H1 (cell line): ENCODE measurements around the gene CALHM5. TPM values are rescaled to one million over a fixed set of nuclear protein-coding genes. Genes with fewer than 3 reads are reported as not detected.

Experiments
- CTCF ChIA-PET: fragments of 300-600 bp; sonication (Branson Sonifier 250); formaldehyde crosslinking; loops from one replicate; lab custom pipeline; 2021; ENCODE audit not compliant: partially characterized antibody; lab: Charles Lee
- POLR2A ChIA-PET: fragments of 300-600 bp; sonication (Branson Sonifier 250); formaldehyde crosslinking; loops from one replicate; lab custom pipeline; 2021; ENCODE audit warnings: inconsistent platforms; ENCODE audit not compliant: partially characterized antibody; lab: Charles Lee
- DNase-seq, 2 experiments: peaks; one replicate each; pipeline versions ENCODE4 v3.0.0 to v3.0.0-alpha.2; 2010 to 2022; ENCODE audit warnings: low spot score in 2 of 2, low read depth in 1 of 2, mixed read lengths in 1 of 2
- FAIRE-seq: peaks from 2 replicates; lab custom pipeline; 2011; peaks lifted over from hg19 to GRCh38; lab: Jason Lieb, UNC
- H2AFZ ChIP-seq: 2 replicates; pipeline ENCODE4 v1.8.1; 2012; ENCODE audit warnings: low read length, inconsistent platforms
- H2AK5ac ChIP-seq: 2 replicates; pipeline ENCODE4 v1.6.1; 2013; ENCODE audit warnings: low read depth, low read length
- H2BK120ac ChIP-seq: replicated peaks from 2 replicates; pipeline ENCODE3; 2013; ENCODE audit warnings: low read depth, low read length, inconsistent platforms
- H2BK12ac ChIP-seq: 2 replicates; pipeline ENCODE4 v1.6.1; 2013; ENCODE audit warnings: low read depth, low read length
- H2BK15ac ChIP-seq: 2 replicates; pipeline ENCODE4 v1.6.1; 2013; ENCODE audit warnings: low read length
- H2BK20ac ChIP-seq: 2 replicates; pipeline ENCODE4 v1.6.1; 2013; ENCODE audit warnings: low read length
- H2BK5ac ChIP-seq: 2 replicates; pipeline ENCODE4 v1.6.1; 2013; ENCODE audit warnings: low read depth, low read length
- H3K14ac ChIP-seq: 2 replicates; pipeline ENCODE4 v1.6.1; 2013; ENCODE audit warnings: inconsistent platforms; ENCODE audit not compliant: insufficient read length
- H3K18ac ChIP-seq: 2 replicates; pipeline ENCODE4 v1.6.1; 2013; ENCODE audit warnings: low read length; ENCODE audit errors: extremely low read depth
- H3K23ac ChIP-seq: 2 replicates; pipeline ENCODE4 v1.6.1; 2013; ENCODE audit warnings: inconsistent platforms; ENCODE audit not compliant: insufficient read length
- H3K23me2 ChIP-seq: 2 replicates; pipeline ENCODE4 v1.6.1; 2013; ENCODE audit warnings: low read depth, low read length
- H3K27ac ChIP-seq: 2 replicates; pipeline ENCODE4 v1.6.1; 2011; ENCODE audit warnings: low read depth, low read length, inconsistent platforms
- H3K27me3 ChIP-seq, 4 experiments: replicated peaks in 1 of 4; 1 replicate in 1 of 4; 2 replicates in 3 of 4; pipeline versions ENCODE4 v1.6.1 to v1.8.1; 2011 to 2013; ENCODE audit warnings: low read length in 3 of 4, mild to moderate bottlenecking in 3 of 4, inconsistent platforms in 2 of 4, mixed read lengths in 2 of 4, moderate library complexity in 1 of 4; ENCODE audit not compliant: control insufficient read depth in 3 of 4, insufficient read depth in 3 of 4; ENCODE audit errors: extremely low read depth in 1 of 4
- H3K36me3 ChIP-seq, 4 experiments: 2 replicates each; pipeline versions ENCODE4 v1.6.1 to v1.8.1; 2011 to 2013; ENCODE audit warnings: mild to moderate bottlenecking in 4 of 4, low read length in 3 of 4, moderate library complexity in 2 of 4, control low read depth in 1 of 4, inconsistent platforms in 1 of 4; ENCODE audit not compliant: insufficient read depth in 4 of 4, control insufficient read depth in 2 of 4
- H3K4ac ChIP-seq: replicated peaks from 2 replicates; pipeline ENCODE3; 2013; ENCODE audit warnings: low read length, low read depth, mixed read lengths, inconsistent platforms; ENCODE audit not compliant: insufficient read length
- H3K4me1 ChIP-seq, 4 experiments: replicated peaks in 1 of 4; 1 replicate in 1 of 4; 2 replicates in 3 of 4; pipeline versions ENCODE4 v1.6.1 to v1.8.1; 2011 to 2013; ENCODE audit warnings: low read length in 3 of 4, inconsistent platforms in 2 of 4, mixed read lengths in 1 of 4; ENCODE audit not compliant: insufficient read depth in 4 of 4, control insufficient read depth in 3 of 4
- H3K4me2 ChIP-seq, 2 experiments: 2 replicates each; pipeline versions ENCODE4 v1.6.1 to v1.8.1; 2011 to 2013; ENCODE audit warnings: low read depth in 2 of 2, low read length in 2 of 2, control low read depth in 1 of 2, inconsistent platforms in 1 of 2, mild to moderate bottlenecking in 1 of 2; ENCODE audit not compliant: insufficient read depth in 1 of 2
- H3K4me3 ChIP-seq, 4 experiments: fragments of 200-600, 300-600 bp in 1 of 4; sonication (generic), shearing (Covaris generic), sonication (Bioruptor Twin) in 1 of 4; 2 replicates each; pipeline versions ENCODE4 v1.5.1 to v1.8.1; 2011 to 2016; ENCODE audit warnings: low read length in 4 of 4, low read depth in 3 of 4, control low read depth in 2 of 4, inconsistent platforms in 2 of 4, mild to moderate bottlenecking in 2 of 4, mixed read lengths in 1 of 4, moderate library complexity in 1 of 4; ENCODE audit not compliant: insufficient read depth in 2 of 4; ENCODE audit errors: extremely low read depth in 1 of 4
- H3K56ac ChIP-seq: replicated peaks from 2 replicates; pipeline ENCODE3; 2013; ENCODE audit warnings: low read depth, mild to moderate bottlenecking, mixed read lengths, low read length, inconsistent platforms; ENCODE audit not compliant: insufficient read length
- H3K79me1 ChIP-seq: 2 replicates; pipeline ENCODE4 v1.6.1; 2013; ENCODE audit warnings: low read depth, low read length, control low read depth
- H3K79me2 ChIP-seq, 2 experiments: 2 replicates each; pipeline versions ENCODE4 v1.6.1 to v1.8.1; 2012 to 2013; ENCODE audit warnings: low read length in 2 of 2, mild to moderate bottlenecking in 2 of 2, inconsistent platforms in 1 of 2; ENCODE audit not compliant: insufficient read depth in 2 of 2, control insufficient read depth in 1 of 2
- H3K9ac ChIP-seq, 4 experiments: replicated peaks in 1 of 4; 1 replicate in 1 of 4; 2 replicates in 3 of 4; pipeline versions ENCODE4 v1.6.1 to v1.8.1; 2011 to 2013; ENCODE audit warnings: low read depth in 3 of 4, low read length in 3 of 4, control low read depth in 2 of 4, mild to moderate bottlenecking in 2 of 4, moderate library complexity in 2 of 4, inconsistent platforms in 1 of 4; ENCODE audit errors: extremely low read depth in 1 of 4
- H3K9me3 ChIP-seq, 2 experiments: 2 replicates each; pipeline versions ENCODE4 v1.6.1 to v1.8.1; 2012 to 2013; ENCODE audit warnings: mild to moderate bottlenecking in 2 of 2, moderate library complexity in 2 of 2, control low read depth in 1 of 2, inconsistent platforms in 1 of 2, low read depth in 1 of 2, low read length in 1 of 2, mixed read lengths in 1 of 2; ENCODE audit not compliant: insufficient read depth in 2 of 2
- H4K20me1 ChIP-seq, 2 experiments: replicated peaks in 1 of 2; 2 replicates each; pipeline versions ENCODE3 to v1.8.1; 2011 to 2013; ENCODE audit warnings: inconsistent platforms in 2 of 2, low read length in 2 of 2, mild to moderate bottlenecking in 1 of 2; ENCODE audit not compliant: insufficient read depth in 2 of 2, control insufficient read depth in 1 of 2
- H4K5ac ChIP-seq: 2 replicates; pipeline ENCODE4 v1.6.1; 2013; ENCODE audit warnings: low read length, low read depth, mixed read lengths, inconsistent platforms; ENCODE audit not compliant: insufficient read length
- H4K8ac ChIP-seq: 2 replicates; pipeline ENCODE4 v1.8.0; 2013; ENCODE audit warnings: mild to moderate bottlenecking, moderate library complexity, low read length, inconsistent platforms; ENCODE audit not compliant: insufficient read depth; ENCODE audit errors: extremely low read depth
- H4K91ac ChIP-seq: replicated peaks from 2 replicates; pipeline ENCODE3; 2013; ENCODE audit warnings: low read length, mixed read lengths, inconsistent platforms; ENCODE audit not compliant: insufficient read length
- BRCA1 ChIP-seq: IDR thresholded peaks from 2 replicates; pipeline ENCODE4 v1.6.1; 2012; ENCODE audit warnings: low read depth, low read length, improper control_type of control experiment
- CHD2 ChIP-seq: IDR thresholded peaks from 2 replicates; pipeline ENCODE4 v1.6.1; 2012; ENCODE audit warnings: low read length, improper control_type of control experiment
- EGR1 ChIP-seq: IDR thresholded peaks from 2 replicates; pipeline ENCODE4 v1.6.1; 2011; ENCODE audit warnings: low read depth, low read length, borderline replicate concordance
- HDAC2 ChIP-seq, 2 experiments: fragments of 300-600 bp in 1 of 2; sonication (generic) in 1 of 2; IDR thresholded peaks; 2 replicates each; pipeline ENCODE4 v1.6.1; 2011 to 2012; ENCODE audit warnings: low read depth in 2 of 2, low read length in 2 of 2, mild to moderate bottlenecking in 2 of 2, moderate library complexity in 2 of 2, borderline replicate concordance in 1 of 2, inconsistent platforms in 1 of 2
- HDAC6 ChIP-seq: IDR thresholded peaks from one replicate; pipeline ENCODE4 v1.7.1; 2012; ENCODE audit warnings: low read depth, mild to moderate bottlenecking, inconsistent platforms, low read length, moderate library complexity
- JUN ChIP-seq: IDR thresholded peaks from 2 replicates; pipeline ENCODE4 v1.6.1; 2011; ENCODE audit warnings: low read depth, mild to moderate bottlenecking, improper control_type of control experiment, low read length
- SP1 ChIP-seq: IDR thresholded peaks from 2 replicates; pipeline ENCODE4 v1.6.1; 2011; ENCODE audit warnings: low read depth, low read length
- ZNF274 ChIP-seq: IDR thresholded peaks from 2 replicates; pipeline ENCODE4 v1.7.0; 2012; ENCODE audit warnings: low read length, borderline replicate concordance; ENCODE audit errors: extremely low read depth
- WGBS, 2 experiments: shearing (Covaris generic) in 1 of 2; methylation state at CpG; one replicate each; pipeline versions ENCODE4 v1.1.6 to v1.1.7; 2013 to 2015; ENCODE audit warnings: low lambda C conversion rate in 2 of 2, mixed read lengths in 2 of 2, inconsistent platforms in 1 of 2, low coverage in 1 of 2, missing lambda C conversion rate in 1 of 2; ENCODE audit not compliant: insufficient replicate concordance in 2 of 2, insufficient coverage in 1 of 2, insufficient read length in 1 of 2; ENCODE audit errors: extremely low coverage in 1 of 2, missing lambda C conversion rate in 1 of 2; 5-methylcytosine and 5-hydroxymethylcytosine counted together
- polyA plus RNA-seq, 7 experiments: library from polyadenylated mRNA; depleted of rRNA in 3 of 7; stranded (reverse) in 5 of 7; unstranded in 2 of 7; fragments of >200 nt in 5 of 7; fragments of 200-250 nt in 2 of 7; gene quantifications; 1 replicate in 5 of 7; 2 replicates in 1 of 7; 4 replicates in 1 of 7; pipeline versions ENCODE4 v1.2.1 to v1.2.3, GENCODE V29; 2011 to 2013; ENCODE audit warnings: missing spikeins in 2 of 7, mixed read lengths in 2 of 7
- total RNA-seq: library from RNA; stranded (reverse); fragmentation: NEBNext Ultra II Directional; extraction: Animal tissue kit (Norgen Biotek cat#: 25700); gene quantifications from 2 replicates; pipeline ENCODE4 v1.2.1, GENCODE V29; 2021
- TF ChIP-seq, protein P1 (sequence below), 3 experiments: IDR thresholded peaks; 1 replicate in 2 of 3; 2 replicates in 1 of 3; pipeline versions ENCODE4 v1.5.1 to v1.6.1; 2011; ENCODE audit warnings: low read length in 3 of 3, mild to moderate bottlenecking in 3 of 3, inconsistent platforms in 2 of 3, low read depth in 1 of 3, moderate library complexity in 1 of 3; ENCODE audit not compliant: insufficient read depth in 1 of 3; ENCODE audit errors: control extremely low read depth in 1 of 3
- TF ChIP-seq, protein P2 (sequence below): IDR thresholded peaks from 2 replicates; pipeline ENCODE4 v1.6.1; 2011; ENCODE audit warnings: low read length, improper control_type of control experiment

CALHM5 gene
- total and polyA plus RNA-seq, 2 of the 8 experiments (the other 6 are each of a cell fraction or from before 2014, with no cell fraction given) = 0.05 to 0.09 TPM

DNA sequence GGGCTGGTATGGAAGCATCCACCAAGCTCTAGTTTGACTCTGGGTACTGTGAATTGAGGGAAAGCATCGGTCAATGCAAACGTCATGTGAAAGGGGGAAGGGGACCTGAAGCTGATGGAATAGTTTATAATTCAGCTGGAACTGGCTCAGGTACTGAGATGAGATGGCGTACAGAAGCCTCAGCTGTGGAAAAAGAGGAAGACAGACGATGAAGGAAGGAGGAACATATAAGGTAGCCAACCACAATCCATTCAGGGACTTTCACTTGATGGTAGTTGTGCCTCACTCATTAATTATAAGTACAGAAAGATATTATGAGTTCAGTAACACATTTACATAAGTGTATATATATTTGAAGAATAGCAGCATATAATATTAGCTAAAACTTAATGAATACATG, 2.7 kb downstream of the CALHM5 start:
- Histone ChIP-seq H3K27me3 (peaks cover 0 to 1% (median 0%) of the 10 kb centered on the region in 4 experiments; a peak in 1 of 7 replicates), H3K23ac (no peak overlapping the region), H3K36me3 (no peaks in the 10 kb centered on the region), H3K9me3 (no peaks in the 10 kb centered on the region), H4K91ac (no peak overlapping the region), H3K9ac (no peak overlapping the region), H3K4ac (no peak overlapping the region), H3K79me1 (no peaks in the 10 kb centered on the region), H3K56ac (no peak overlapping the region), H2AK5ac (no peak overlapping the region), H4K8ac (no peak overlapping the region), H4K5ac (no peak overlapping the region), H4K20me1 (no peaks in the 10 kb centered on the region), H2BK120ac (no peak overlapping the region), H2BK5ac (no peak overlapping the region), H3K14ac (no peak overlapping the region), H3K4me1 (peaks cover 0 to 11% (median 4%) of the 10 kb centered on the region in 4 experiments; a peak in 4 of 7 replicates), H2AFZ (no peak overlapping the region), H3K4me3 (no peak overlapping the region), H2BK20ac (no peak overlapping the region), H3K4me2 (no peak overlapping the region), H3K79me2 (no peaks in the 10 kb centered on the region), H3K18ac (no peak overlapping the region), H2BK12ac (no peak overlapping the region), H2BK15ac (no peak overlapping the region), H3K27ac (no peak overlapping the region), H3K23me2 (no peaks in the 10 kb centered on the region)
- no peak for DNase-seq
- no peak for FAIRE-seq
- POLR2A ChIA-PET = interaction anchor here (1.0 kb wide), 1 partner anchor 102 kb away, joined by 3 read pairs; the partner anchor contains the start of gene RSPH4A
- 87% methylated on average over 4 of the region's 4 CpGs; no CpG with 5 or more reads in 1 of the 2 experiments for WGBS, 2 experiments
- CTCF ChIA-PET = interaction anchor here (0.5 to 6.0 kb wide), 15 partner anchors 9 to 297 kb away, joined by 3 to 60 read pairs (median 4); no protein-coding TSS in a partner anchor
- TF ChIP-seq EGR1 (no peak), BRCA1 (no peak), HDAC2 (IDR thresholded peaks at IDR 0.05; ENCODE audit: borderline replicate concordance in 1 of 2, low read depth in 2 of 2, low read length in 2 of 2) (no peak), ZNF274 (no peak), SP1 (no peak), CHD2 (no peak), JUN (no peak), HDAC6 (no peak)
- TF ChIP-seq, protein P1, sequence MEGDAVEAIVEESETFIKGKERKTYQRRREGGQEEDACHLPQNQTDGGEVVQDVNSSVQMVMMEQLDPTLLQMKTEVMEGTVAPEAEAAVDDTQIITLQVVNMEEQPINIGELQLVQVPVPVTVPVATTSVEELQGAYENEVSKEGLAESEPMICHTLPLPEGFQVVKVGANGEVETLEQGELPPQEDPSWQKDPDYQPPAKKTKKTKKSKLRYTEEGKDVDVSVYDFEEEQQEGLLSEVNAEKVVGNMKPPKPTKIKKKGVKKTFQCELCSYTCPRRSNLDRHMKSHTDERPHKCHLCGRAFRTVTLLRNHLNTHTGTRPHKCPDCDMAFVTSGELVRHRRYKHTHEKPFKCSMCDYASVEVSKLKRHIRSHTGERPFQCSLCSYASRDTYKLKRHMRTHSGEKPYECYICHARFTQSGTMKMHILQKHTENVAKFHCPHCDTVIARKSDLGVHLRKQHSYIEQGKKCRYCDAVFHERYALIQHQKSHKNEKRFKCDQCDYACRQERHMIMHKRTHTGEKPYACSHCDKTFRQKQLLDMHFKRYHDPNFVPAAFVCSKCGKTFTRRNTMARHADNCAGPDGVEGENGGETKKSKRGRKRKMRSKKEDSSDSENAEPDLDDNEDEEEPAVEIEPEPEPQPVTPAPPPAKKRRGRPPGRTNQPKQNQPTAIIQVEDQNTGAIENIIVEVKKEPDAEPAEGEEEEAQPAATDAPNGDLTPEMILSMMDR (IDR thresholded peaks at IDR 0.05; ENCODE audit: control extremely low read depth in 1 of 3, insufficient read depth in 1 of 3, low read depth in 1 of 3, low read length in 3 of 3) = no peak
- TF ChIP-seq, protein P2, sequence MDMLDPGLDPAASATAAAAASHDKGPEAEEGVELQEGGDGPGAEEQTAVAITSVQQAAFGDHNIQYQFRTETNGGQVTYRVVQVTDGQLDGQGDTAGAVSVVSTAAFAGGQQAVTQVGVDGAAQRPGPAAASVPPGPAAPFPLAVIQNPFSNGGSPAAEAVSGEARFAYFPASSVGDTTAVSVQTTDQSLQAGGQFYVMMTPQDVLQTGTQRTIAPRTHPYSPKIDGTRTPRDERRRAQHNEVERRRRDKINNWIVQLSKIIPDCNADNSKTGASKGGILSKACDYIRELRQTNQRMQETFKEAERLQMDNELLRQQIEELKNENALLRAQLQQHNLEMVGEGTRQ = no peak
